ENCODE data around the gene FAM136A. TPM values are rescaled to one million over a fixed set of nuclear protein-coding genes. Genes with fewer than 3 reads are reported as not detected.
"Not testable (repeated sequence)": the region's sequence is repeated elsewhere in the genome, so short reads cannot be mapped to it uniquely, and the experiment has no call there.

Gene FAM136A
- total RNA-seq, 2 donors from 2014 or later = 60.3 to 62.9 TPM

DNA sequence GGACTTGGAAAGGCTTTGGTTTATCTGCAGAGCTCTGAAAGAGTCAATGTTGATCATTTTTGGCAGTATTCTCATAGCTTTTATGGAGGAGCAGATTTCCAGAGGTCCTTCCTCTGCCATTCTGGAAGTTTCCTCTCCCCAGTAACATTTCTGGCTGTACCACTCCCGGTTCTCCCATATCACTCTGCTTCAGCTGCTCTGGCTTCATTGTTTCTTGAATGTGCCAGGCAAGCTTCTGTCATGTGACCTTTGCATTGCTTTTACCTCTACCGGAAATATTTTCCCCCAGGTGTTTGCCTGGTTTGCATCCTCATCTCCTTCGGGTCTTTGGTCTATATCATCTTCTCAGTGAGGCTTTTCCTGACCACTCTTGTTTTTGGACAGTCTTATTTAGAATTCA lies 31.5 kb downstream of the FAM136A start:
- no peaks in the 10 kb centered on the region for H3K4me1 Mint-ChIP-seq (ENCODE audit: low read depth)
- no peak for DNase-seq
- H3K4me3 Mint-ChIP-seq = no peak overlapping the region
- H3K27me3 Mint-ChIP-seq (ENCODE audit: low read depth) = no peaks in the 10 kb centered on the region
- ATAC-seq (replicated peaks in 1 of 2) = no peak
- H3K9me3 Mint-ChIP-seq = no peaks in the 10 kb centered on the region
- H3K36me3 Mint-ChIP-seq (ENCODE audit: insufficient read depth in 2 of 2) = peaks cover 4 to 9% of the 10 kb centered on the region in 2 donors
- H3K27ac Mint-ChIP-seq = no peak overlapping the region

DNA sequence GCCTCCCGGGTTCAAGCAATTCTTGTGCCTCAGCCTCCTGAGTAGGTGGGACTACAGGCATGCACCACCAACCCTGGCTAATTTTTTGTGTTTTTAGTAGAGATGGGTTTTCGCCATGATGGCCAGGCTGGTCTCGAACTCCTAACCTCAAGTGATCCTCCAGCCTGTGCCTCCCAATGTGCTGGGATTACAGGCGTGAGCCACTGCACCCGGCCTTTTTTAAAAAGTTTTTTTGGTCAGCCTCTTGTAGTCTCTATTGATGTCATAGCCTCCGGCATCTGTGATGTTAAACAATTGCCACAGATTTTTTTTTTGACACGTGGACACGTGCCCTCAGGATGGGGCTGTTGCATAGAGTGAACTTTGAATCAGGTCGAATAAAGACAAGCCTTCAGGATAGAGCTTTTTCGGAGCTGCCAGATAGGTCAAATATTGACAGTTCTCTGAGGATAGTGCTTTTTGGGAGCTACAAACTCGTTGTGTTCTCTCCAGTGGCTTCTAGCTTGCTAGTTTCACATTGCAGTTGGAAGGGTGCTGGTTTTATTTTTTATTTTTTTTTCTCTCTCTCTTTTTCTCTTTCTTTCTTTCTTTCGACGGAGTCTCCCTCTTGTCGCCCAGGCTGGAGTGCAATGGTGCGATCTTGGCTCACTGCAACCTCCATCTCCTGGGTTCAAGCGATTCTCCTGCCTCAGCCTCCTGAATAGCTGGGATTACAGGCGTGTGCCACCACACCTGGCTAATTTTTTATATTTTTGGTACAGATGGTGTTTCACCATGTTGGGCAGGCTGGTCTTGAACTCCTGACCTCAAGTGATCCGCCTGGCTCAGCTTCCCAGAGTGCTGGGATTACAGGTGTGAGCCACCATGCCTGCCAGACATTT lies 32.2 kb downstream of the FAM136A start:
- not testable (repeated sequence) for H3K36me3 Mint-ChIP-seq (ENCODE audit: insufficient read depth in 2 of 2); H3K9me3 Mint-ChIP-seq; DNase-seq; ATAC-seq (replicated peaks in 1 of 2); H3K4me1 Mint-ChIP-seq (ENCODE audit: low read depth); H3K27ac Mint-ChIP-seq; H3K27me3 Mint-ChIP-seq (ENCODE audit: low read depth); H3K4me3 Mint-ChIP-seq

DNA sequence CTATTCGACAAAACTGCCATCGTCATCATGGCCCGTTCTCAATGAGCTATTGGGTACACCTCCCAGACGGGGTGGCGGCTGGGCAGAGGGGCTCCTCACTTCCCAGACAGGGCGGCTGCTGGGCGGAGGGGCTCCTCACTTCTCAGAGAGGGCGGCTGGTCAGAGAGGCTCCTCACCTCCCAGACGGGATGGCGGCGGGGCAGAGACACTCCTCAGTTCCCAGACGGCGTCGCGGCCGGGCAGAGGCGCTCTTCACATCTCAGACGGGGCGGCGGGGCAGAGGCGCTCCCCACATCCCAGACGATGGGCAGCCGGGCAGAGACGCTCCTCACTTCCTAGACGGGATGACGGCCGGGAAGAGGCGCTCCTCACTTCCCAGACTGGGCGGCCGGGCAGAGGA lies 34.9 kb downstream of the FAM136A start:
- ATAC-seq (replicated peaks in 1 of 2); H3K9me3 Mint-ChIP-seq; DNase-seq; H3K4me3 Mint-ChIP-seq; H3K4me1 Mint-ChIP-seq (ENCODE audit: low read depth); H3K27ac Mint-ChIP-seq; H3K36me3 Mint-ChIP-seq (ENCODE audit: insufficient read depth in 2 of 2); H3K27me3 Mint-ChIP-seq (ENCODE audit: low read depth): not testable (repeated sequence)

DNA sequence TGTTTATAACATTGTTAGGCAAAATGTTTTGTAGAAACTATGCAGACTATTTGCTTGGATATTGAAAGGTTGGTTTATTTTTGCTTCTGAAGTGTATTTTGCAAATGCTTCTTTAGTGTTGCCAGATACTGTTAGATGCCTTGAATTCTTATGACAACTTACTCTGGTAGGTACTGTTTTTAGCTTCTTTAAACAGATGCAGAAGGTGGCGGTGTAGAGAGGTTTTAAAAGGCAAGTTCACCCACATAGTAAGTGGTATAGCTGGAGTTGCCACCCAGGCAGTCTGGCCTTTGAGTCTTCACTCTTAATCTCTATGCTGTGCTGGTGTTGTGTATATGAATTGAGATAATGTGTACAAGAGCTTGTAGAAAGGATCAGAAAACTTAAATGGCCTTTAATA lies 40.4 kb downstream of the FAM136A start:
- DNase-seq = no peak
- H3K36me3 Mint-ChIP-seq (ENCODE audit: insufficient read depth in 2 of 2) = peaks cover 4 to 17% of the 10 kb centered on the region in 2 donors
- H3K9me3 Mint-ChIP-seq = no peaks in the 10 kb centered on the region
- H3K4me3 Mint-ChIP-seq = no peak overlapping the region
- H3K27me3 Mint-ChIP-seq (ENCODE audit: low read depth) = no peaks in the 10 kb centered on the region
- H3K4me1 Mint-ChIP-seq (ENCODE audit: low read depth) = peaks cover 20% of the 10 kb centered on the region
- no peak overlapping the region for H3K27ac Mint-ChIP-seq
- ATAC-seq (replicated peaks in 1 of 2) = no peak

DNA sequence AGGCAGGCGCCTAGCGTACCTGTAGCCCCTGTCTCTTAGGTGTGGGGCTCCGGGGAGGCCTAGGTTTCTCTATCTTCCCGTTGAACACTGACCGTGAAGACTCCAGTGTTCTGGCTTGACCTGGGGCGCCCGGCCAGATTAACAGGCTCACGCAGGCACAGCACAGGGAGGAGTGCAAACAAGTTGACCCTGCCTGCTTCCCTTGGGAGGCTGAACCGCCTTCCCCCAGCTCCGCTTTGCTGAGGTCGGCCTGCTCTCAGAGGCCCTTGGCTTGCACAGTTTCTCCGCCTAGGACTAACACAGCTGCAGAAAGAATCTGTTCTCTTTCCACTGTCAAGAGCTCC lies 43.4 kb downstream of the FAM136A start:
- peak overlapping the region; percentile 93 to 94 for H3K4me3 Mint-ChIP-seq
- no peak overlapping the region for H3K27ac Mint-ChIP-seq
- peaks cover 0 to 14% of the 10 kb centered on the region in 2 donors for H3K36me3 Mint-ChIP-seq (ENCODE audit: insufficient read depth in 2 of 2)
- peaks cover 25% of the 10 kb centered on the region for H3K4me1 Mint-ChIP-seq (ENCODE audit: low read depth)
- no peaks in the 10 kb centered on the region for H3K9me3 Mint-ChIP-seq
- peak in 1 of 2 donors; percentile 3 for DNase-seq
- no peak for ATAC-seq (replicated peaks in 1 of 2)
- H3K27me3 Mint-ChIP-seq (ENCODE audit: low read depth) = no peaks in the 10 kb centered on the region

DNA sequence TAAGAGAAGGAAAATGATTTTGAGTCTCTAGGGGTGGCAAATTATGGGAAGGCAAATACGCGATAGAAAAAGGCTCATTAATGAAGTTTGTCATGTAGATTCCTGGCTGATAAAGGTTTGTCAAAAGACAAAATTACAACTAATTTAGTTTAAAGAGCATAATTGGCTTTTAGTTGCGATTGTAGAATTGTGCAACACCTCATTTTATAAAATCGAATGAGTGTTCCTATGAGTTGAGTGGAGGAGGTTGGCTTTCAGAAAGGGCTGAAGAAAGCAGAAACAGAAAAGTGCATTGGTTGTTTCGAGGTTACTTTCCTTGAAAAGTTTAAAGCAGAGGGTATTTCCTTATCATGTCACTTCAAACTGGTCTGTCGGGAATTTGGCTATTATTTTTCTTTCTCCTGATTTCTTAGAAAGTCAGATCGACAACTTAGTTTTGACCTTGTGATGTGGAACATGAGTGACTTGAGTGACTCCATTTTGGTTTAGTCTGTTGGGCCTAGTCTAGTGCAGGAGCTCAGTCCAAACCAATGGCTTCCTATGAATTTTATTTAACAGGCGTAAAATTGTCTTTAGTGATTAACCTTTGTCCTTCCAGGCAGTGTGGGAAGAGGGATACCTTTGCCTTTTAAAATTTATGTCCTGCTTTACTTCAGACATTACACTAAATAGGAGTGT lies 46.1 kb downstream of the FAM136A start:
- DNase-seq = no peak
- Mint-ChIP-seq H3K4me3 (peak overlapping the region; percentile 11 to 47), H3K36me3 (ENCODE audit: insufficient read depth in 2 of 2) (peaks cover 0 to 7% of the 10 kb centered on the region in 2 donors), H3K9me3 (no peaks in the 10 kb centered on the region), H3K4me1 (ENCODE audit: low read depth) (peaks cover 19% of the 10 kb centered on the region), H3K27ac (peak overlapping the region; percentile 54), H3K27me3 (ENCODE audit: low read depth) (no peaks in the 10 kb centered on the region)
- no peak for ATAC-seq (replicated peaks in 1 of 2)

DNA sequence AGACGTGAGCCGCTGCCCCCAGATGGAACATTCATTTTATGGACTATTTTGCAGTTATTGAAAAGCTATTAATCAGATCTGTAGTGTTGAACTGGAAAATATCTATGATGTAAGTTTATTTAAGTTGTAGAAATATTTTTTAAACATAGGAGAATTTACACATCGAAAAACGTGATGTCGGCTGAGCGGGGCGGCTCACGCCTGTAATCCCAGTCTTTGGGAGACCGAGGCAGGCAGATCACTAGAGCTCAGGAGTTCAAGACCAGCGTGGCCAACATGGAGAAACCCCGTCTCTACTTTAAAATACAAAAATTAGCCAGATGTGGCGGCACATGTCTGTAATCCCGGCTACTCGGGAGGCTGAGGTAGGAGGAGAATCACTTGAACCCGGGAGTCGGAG lies 51.4 kb downstream of the FAM136A start:
- Mint-ChIP-seq H3K27me3 (ENCODE audit: low read depth) (no peaks in the 10 kb centered on the region), H3K4me3 (no peak overlapping the region), H3K9me3 (no peaks in the 10 kb centered on the region), H3K27ac (no peak overlapping the region), H3K36me3 (ENCODE audit: insufficient read depth in 2 of 2) (peaks cover 7 to 12% of the 10 kb centered on the region in 2 donors), H3K4me1 (ENCODE audit: low read depth) (peaks cover 19% of the 10 kb centered on the region)
- DNase-seq (no peak), ATAC-seq (replicated peaks in 1 of 2) (no peak)

DNA sequence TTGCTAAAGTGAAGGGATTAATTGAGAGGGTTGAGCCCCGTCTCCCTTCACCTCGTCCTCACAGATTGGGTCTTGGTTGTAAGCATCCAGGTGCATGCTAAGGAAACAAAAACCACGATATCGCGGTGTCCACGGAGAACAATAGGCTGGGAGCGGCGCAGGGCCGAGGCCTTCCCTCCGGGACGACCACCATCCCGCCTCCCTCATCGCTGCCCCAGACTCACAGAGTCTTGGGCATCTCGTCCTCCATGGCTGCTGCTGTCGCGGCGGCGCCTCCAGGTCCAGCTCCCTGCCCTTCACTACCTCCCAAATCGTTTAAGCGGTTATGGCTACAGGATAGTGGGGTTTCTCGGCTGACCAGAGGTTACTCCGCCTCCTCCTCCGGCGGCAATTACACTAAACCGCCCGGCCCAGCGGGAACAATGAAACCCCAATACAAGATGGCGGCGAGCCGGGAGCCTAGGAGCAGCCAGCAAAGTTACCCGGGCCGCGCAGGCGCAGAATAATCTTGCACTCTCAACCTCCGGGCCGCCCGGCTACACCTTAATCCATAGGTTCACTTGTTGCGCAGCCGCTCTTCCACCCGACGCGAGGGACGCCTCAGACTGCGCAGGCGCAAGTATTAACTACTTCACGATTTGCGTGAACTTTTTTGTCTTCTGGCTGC lies 53.6 kb downstream of the FAM136A start, which contains the start of gene TIA1:
TIA1 (minus strand) TSS at position 448 of the 667 bp plus-strand sequence; CDS start at position 250, 198 bp downstream.
- H3K27ac Mint-ChIP-seq = peak within 1 kb of the TSS; percentile 100
- no peaks in the 10 kb centered on the region for H3K27me3 Mint-ChIP-seq (ENCODE audit: low read depth)
- peak within 1 kb of the TSS; percentile 95 to 99 for H3K4me3 Mint-ChIP-seq
- H3K9me3 Mint-ChIP-seq = no peaks in the 10 kb centered on the region
- peaks cover 38% of the 10 kb centered on the region for H3K4me1 Mint-ChIP-seq (ENCODE audit: low read depth)
- ATAC-seq (replicated peaks in 1 of 2) (peak; percentile 98), DNase-seq (peak; percentile 98)
- H3K36me3 Mint-ChIP-seq (ENCODE audit: insufficient read depth in 2 of 2) = peaks cover 7 to 12% of the 10 kb centered on the region in 2 donors

DNA sequence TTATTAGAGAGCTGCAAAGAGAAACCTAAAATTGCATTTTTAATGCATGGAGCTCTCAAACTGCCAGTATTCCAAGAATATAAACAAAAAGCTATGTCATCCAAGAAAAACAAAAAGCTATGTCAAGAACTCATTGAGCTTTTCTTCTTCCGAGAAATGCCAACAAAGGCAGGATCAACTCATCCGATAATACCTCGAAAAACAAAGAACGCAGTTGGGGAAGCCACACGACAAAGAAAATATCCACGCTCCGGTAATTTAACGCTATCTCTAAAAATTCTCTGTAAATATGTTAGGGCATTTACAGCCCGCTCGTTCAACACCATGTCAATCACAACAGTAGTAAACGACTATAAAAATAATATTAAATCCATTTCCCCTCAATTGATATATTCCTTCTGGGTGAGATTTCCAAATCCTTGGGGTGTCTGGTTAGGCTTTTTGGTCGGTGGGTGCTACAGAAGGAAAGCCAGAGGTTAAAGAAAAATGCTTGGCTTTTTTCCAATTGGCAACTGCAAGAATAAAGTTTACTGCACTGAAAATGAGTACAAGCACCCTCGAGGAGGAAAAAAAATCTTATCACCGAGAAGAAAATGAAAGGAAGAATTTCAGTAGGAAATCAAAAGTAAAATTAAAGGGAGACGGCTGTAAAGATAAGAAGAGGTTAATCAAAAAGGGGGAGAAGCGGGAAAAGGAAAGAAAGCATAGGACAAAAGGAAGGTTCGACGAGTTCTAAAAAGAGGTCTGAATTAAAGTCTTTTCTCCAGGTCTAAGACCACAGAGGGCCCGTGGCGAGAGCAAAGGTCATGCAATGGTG lies 54.3 kb downstream of the FAM136A start:
- H3K36me3 Mint-ChIP-seq (ENCODE audit: insufficient read depth in 2 of 2) = peaks cover 7 to 12% of the 10 kb centered on the region in 2 donors
- peak overlapping the region; percentile 95 to 99 for H3K4me3 Mint-ChIP-seq
- peak overlapping the region; percentile 100 for H3K27ac Mint-ChIP-seq
- no peak for ATAC-seq (replicated peaks in 1 of 2)
- H3K9me3 Mint-ChIP-seq = no peaks in the 10 kb centered on the region
- H3K27me3 Mint-ChIP-seq (ENCODE audit: low read depth) = no peaks in the 10 kb centered on the region
- DNase-seq = no peak
- peaks cover 44% of the 10 kb centered on the region for H3K4me1 Mint-ChIP-seq (ENCODE audit: low read depth)

Other genes with a start within 250 kb of the FAM136A start
- 100 to 1,000 TPM; 270 to 291 TPM for gene PCBP1, start 214.6 kb downstream of the FAM136A start, total RNA-seq
- gene C2orf42, start 111.0 kb downstream of the FAM136A start, total RNA-seq = 10 to 100 TPM; 28.0 to 29.3 TPM
- gene TIA1, start 53.4 kb downstream of the FAM136A start, total RNA-seq = 100 to 1,000 TPM; 113 to 119 TPM
- 10 to 100 TPM; 16.7 to 18.5 TPM for gene PCYOX1, start 43.9 kb downstream of the FAM136A start, total RNA-seq
- gene SNRPG, start 8.3 kb downstream of the FAM136A start, total RNA-seq = 100 to 1,000 TPM; 213 to 247 TPM

All from activated T-cell treated with anti-CD3 and anti-CD28 coated beads, Interleukin-2, amount 50 U/mL, for 72 hours (primary cell).